ENCODE data around the gene APOBR. TPM values are rescaled to one million over a fixed set of nuclear protein-coding genes. Genes with fewer than 3 reads are reported as not detected.
"Not testable (repeated sequence)": the region's sequence is repeated elsewhere in the genome, so short reads cannot be mapped to it uniquely, and the experiment has no call there.

Gene APOBR
- total RNA-seq, 1 donor from 2014 or later: not detected

- DNase-seq (ENCODE audit: low read depth) (no peak), FAIRE-seq (no peak)
- Histone ChIP-seq H3K36me3 (ENCODE audit: control insufficient read depth, insufficient read depth, low read length) (no peaks in the 10 kb centered on the region), H3K27me3 (ENCODE audit: control insufficient read depth, insufficient read depth, low read length) (no peaks in the 10 kb centered on the region), H3K4me3 (ENCODE audit: low read depth, low read length) (no peak overlapping the region)
- no peak for TF ChIP-seq CTCF (IDR thresholded peaks at IDR 0.05; ENCODE audit: insufficient read depth, low read length, severe bottlenecking)
Observed at GRCh38 chr16:28497861-28498599, 3.6 kb downstream of the APOBR start.

DNA sequence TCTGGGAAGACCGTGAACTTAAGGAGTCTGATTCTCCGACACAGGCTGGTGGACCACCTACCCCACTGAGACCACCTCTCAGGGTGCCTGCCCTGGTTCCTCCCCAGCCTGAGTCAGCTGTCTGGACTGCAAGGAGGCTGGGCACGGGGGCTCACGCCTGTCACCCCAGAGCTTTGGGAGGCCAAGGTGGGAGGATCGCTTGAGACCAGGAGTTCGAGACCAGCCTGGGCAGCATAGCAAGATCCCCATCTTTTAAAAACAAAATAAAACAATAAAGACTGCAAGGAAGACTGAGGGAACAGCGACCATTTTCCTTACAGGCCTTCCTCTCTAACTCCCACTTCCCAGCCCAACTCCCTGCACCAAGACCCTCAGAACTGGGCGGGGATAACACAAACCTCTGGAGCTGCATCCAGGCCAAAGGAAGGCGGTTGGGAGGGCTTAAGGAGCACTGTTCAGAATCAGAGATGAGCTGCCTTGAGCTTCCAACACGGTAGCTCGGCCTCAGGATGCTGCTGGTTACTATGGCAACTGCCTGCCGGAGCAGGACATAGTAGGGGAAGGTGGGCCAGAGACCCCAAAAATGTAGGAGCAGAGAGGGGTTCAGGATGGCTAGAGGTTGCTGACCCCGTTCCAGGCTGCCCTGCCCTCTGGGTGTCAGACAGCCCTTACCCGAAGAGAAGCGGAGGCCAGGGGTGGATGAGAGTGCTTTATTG lies 4.4 kb downstream of the APOBR start:
- H3K27me3 ChIP-seq (ENCODE audit: control insufficient read depth, insufficient read depth, low read length): no peaks in the 10 kb centered on the region
- H3K36me3 ChIP-seq (ENCODE audit: control insufficient read depth, insufficient read depth, low read length): no peaks in the 10 kb centered on the region
- FAIRE-seq (no peak), DNase-seq (ENCODE audit: low read depth) (no peak)
- H3K4me3 ChIP-seq (ENCODE audit: low read depth, low read length): no peak overlapping the region
- TF ChIP-seq CTCF (IDR thresholded peaks at IDR 0.05; ENCODE audit: insufficient read depth, low read length, severe bottlenecking): no peak

DNA sequence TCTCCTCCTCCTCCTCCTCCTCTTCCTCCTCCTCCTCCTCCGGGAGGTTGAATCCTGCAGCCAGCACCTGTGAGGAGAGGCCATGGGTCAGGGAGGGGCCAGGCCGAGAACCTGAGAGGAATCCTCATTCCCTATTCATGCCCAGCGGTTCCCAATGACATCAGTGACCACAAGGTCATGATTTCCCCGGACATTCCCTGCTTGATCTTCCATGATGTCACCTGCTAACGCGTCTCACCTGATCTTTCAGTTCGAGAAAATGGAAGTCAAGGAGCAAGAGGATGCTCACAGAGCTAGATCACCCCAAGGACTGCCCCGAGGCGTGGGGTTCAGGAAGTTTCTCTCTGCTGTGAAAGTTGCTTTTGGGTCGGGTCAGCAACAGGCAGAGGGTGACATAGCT lies 5.4 kb downstream of the APOBR start:
- H3K27me3 ChIP-seq (ENCODE audit: control insufficient read depth, insufficient read depth, low read length): no peaks in the 10 kb centered on the region
- no peak for TF ChIP-seq CTCF (IDR thresholded peaks at IDR 0.05; ENCODE audit: insufficient read depth, low read length, severe bottlenecking)
- FAIRE-seq: no peak
- no peak overlapping the region for H3K4me3 ChIP-seq (ENCODE audit: low read depth, low read length)
- DNase-seq (ENCODE audit: low read depth): no peak
- no peaks in the 10 kb centered on the region for H3K36me3 ChIP-seq (ENCODE audit: control insufficient read depth, insufficient read depth, low read length)

DNA sequence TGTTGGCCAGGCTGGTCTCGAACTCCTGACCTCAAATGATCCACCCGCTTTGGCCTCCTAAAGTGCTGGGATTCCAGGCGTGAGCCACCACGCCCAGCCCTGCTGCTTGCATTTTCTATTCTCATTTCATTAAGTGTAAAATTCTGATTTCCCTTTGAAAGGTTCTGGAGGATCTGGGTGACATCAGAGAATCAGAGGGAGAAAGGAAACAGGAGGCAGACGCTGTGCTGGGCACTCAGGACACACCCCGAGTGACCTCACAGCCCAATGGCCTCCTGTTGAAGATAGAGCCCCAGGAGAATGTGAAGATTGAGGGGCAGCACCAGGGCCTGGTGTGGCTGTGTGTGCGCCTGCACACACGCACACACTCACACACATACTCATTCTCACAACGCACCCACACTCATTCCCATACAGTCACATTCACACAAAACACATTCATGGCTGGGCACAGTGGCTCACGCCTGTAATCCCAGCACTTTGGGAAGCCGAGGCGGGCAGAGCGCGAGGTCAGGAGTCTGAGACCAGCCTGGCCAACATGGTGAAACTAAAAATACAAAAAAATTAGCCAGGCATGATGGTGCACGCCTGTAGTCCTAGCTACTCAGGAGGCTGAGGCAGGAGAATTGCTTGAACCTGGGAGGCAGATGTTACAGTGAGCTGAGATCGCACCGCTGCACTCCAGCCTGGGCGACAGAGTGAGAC lies 6.2 kb downstream of the APOBR start:
- not testable (repeated sequence) for H3K27me3 ChIP-seq (ENCODE audit: control insufficient read depth, insufficient read depth, low read length); DNase-seq (ENCODE audit: low read depth); H3K4me3 ChIP-seq (ENCODE audit: low read depth, low read length); H3K36me3 ChIP-seq (ENCODE audit: control insufficient read depth, insufficient read depth, low read length); FAIRE-seq

- FAIRE-seq (peak; percentile 98), DNase-seq (ENCODE audit: low read depth) (no peak)
- Histone ChIP-seq H3K27me3 (ENCODE audit: control insufficient read depth, insufficient read depth, low read length) (peaks cover 2% of the 10 kb centered on the region), H3K4me3 (ENCODE audit: low read depth, low read length) (no peak overlapping the region), H3K36me3 (ENCODE audit: control insufficient read depth, insufficient read depth, low read length) (no peaks in the 10 kb centered on the region)
- no peak for TF ChIP-seq CTCF (IDR thresholded peaks at IDR 0.05; ENCODE audit: insufficient read depth, low read length, severe bottlenecking)
Observed at GRCh38 chr16:28501258-28502232, 7.1 kb downstream of the APOBR start.
